ENCODE measurements around the gene ABCA7. TPM values are rescaled to one million over a fixed set of nuclear protein-coding genes. Genes with fewer than 3 reads are reported as not detected.

ABCA7 gene
- total and polyA plus RNA-seq, 2 of the 13 experiments (the other 11 are each of a cell fraction or from before 2014, with no cell fraction given) = 4.4 to 32.4 TPM

DNA sequence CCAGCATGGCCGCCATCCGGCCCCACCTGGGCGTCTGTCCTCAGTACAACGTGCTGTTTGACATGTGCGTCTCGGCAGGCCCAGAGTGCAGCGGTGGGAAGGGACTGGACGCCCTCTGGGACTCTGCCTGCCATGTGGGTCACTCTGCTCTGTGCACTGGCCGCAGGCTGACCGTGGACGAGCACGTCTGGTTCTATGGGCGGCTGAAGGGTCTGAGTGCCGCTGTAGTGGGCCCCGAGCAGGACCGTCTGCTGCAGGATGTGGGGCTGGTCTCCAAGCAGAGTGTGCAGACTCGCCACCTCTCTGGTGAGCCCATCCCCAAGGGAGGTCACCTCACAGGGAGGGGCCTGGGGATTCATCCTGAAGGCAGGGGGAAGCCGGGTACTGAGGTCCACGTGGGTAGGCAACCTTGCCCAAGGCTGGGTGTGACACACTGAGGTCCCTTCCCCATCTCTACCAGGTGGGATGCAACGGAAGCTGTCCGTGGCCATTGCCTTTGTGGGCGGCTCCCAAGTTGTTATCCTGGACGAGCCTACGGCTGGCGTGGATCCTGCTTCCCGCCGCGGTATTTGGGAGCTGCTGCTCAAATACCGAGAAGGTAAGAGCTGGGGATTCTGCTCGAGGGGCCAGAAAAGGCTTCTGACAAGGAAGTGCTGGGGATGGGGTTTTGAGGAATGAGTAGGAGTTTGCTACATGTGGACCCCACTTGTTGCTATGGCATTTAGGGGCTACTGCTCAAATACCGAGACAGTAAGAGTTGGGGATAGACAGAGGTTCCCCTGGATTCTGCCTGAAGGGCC lies 11.3 kb downstream of the ABCA7 start (continued):
- TF ChIP-seq, protein P1, sequence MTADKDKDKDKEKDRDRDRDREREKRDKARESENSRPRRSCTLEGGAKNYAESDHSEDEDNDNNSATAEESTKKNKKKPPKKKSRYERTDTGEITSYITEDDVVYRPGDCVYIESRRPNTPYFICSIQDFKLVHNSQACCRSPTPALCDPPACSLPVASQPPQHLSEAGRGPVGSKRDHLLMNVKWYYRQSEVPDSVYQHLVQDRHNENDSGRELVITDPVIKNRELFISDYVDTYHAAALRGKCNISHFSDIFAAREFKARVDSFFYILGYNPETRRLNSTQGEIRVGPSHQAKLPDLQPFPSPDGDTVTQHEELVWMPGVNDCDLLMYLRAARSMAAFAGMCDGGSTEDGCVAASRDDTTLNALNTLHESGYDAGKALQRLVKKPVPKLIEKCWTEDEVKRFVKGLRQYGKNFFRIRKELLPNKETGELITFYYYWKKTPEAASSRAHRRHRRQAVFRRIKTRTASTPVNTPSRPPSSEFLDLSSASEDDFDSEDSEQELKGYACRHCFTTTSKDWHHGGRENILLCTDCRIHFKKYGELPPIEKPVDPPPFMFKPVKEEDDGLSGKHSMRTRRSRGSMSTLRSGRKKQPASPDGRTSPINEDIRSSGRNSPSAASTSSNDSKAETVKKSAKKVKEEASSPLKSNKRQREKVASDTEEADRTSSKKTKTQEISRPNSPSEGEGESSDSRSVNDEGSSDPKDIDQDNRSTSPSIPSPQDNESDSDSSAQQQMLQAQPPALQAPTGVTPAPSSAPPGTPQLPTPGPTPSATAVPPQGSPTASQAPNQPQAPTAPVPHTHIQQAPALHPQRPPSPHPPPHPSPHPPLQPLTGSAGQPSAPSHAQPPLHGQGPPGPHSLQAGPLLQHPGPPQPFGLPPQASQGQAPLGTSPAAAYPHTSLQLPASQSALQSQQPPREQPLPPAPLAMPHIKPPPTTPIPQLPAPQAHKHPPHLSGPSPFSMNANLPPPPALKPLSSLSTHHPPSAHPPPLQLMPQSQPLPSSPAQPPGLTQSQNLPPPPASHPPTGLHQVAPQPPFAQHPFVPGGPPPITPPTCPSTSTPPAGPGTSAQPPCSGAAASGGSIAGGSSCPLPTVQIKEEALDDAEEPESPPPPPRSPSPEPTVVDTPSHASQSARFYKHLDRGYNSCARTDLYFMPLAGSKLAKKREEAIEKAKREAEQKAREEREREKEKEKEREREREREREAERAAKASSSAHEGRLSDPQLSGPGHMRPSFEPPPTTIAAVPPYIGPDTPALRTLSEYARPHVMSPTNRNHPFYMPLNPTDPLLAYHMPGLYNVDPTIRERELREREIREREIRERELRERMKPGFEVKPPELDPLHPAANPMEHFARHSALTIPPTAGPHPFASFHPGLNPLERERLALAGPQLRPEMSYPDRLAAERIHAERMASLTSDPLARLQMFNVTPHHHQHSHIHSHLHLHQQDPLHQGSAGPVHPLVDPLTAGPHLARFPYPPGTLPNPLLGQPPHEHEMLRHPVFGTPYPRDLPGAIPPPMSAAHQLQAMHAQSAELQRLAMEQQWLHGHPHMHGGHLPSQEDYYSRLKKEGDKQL (CRISPR knock-in tag; IDR thresholded peaks at IDR 0.05; ENCODE audit: low read depth) = peak; percentile 24; the same call in 1 of the 2 replicates
- TF ChIP-seq ZNF556 (CRISPR knock-in tag; IDR thresholded peaks at IDR 0.05; ENCODE audit: borderline replicate concordance) = no peak; the same call in 1 of the 2 replicates
- peak; percentile 78 for TF ChIP-seq MED1 (CRISPR knock-in tag; IDR thresholded peaks at IDR 0.05)
- peak; percentile 86 for TF ChIP-seq ZNF446 (CRISPR knock-in tag; IDR thresholded peaks at IDR 0.05)
- peak; percentile 46; the same call in 1 of the 2 replicates for TF ChIP-seq ZNF431 (CRISPR knock-in tag; IDR thresholded peaks at IDR 0.05; ENCODE audit: borderline replicate concordance, low read depth)
- TF ChIP-seq ZNF33B (CRISPR knock-in tag; IDR thresholded peaks at IDR 0.05) = no peak
- TF ChIP-seq MAF1 (CRISPR knock-in tag; IDR thresholded peaks at IDR 0.05; ENCODE audit: borderline replicate concordance) = no peak
- peak; percentile 49; the same call in 1 of the 2 replicates for TF ChIP-seq ZNF891 (CRISPR knock-in tag; IDR thresholded peaks at IDR 0.05)
- peak; percentile 49; the same call in 1 of the 2 replicates for TF ChIP-seq ZNF160 (CRISPR knock-in tag; IDR thresholded peaks at IDR 0.05)
- no peak for TF ChIP-seq SNAI1 (CRISPR knock-in tag; IDR thresholded peaks at IDR 0.05; ENCODE audit: borderline replicate concordance)
- TF ChIP-seq, protein P2, sequence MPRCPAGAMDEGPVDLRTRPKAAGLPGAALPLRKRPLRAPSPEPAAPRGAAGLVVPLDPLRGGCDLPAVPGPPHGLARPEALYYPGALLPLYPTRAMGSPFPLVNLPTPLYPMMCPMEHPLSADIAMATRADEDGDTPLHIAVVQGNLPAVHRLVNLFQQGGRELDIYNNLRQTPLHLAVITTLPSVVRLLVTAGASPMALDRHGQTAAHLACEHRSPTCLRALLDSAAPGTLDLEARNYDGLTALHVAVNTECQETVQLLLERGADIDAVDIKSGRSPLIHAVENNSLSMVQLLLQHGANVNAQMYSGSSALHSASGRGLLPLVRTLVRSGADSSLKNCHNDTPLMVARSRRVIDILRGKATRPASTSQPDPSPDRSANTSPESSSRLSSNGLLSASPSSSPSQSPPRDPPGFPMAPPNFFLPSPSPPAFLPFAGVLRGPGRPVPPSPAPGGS (CRISPR knock-in tag; IDR thresholded peaks at IDR 0.05) = peak; percentile 25; the same call in 1 of the 2 replicates
- TF ChIP-seq ZNF207 (IDR thresholded peaks at IDR 0.05; ENCODE audit: borderline replicate concordance) = no peak
- TF ChIP-seq ELF4 (CRISPR knock-in tag; IDR thresholded peaks at IDR 0.05; ENCODE audit: borderline replicate concordance) = no peak
- TF ChIP-seq ZNF780A (CRISPR knock-in tag; IDR thresholded peaks at IDR 0.05) = no peak
- no peak for TF ChIP-seq ZNF782 (CRISPR knock-in tag; IDR thresholded peaks at IDR 0.05; ENCODE audit: borderline replicate concordance)
- TF ChIP-seq ZNF530 (CRISPR knock-in tag; IDR thresholded peaks at IDR 0.05; ENCODE audit: low read depth) = no peak
- no peak for TF ChIP-seq FOXK2 (IDR thresholded peaks at IDR 0.05)
- TF ChIP-seq, protein P3, sequence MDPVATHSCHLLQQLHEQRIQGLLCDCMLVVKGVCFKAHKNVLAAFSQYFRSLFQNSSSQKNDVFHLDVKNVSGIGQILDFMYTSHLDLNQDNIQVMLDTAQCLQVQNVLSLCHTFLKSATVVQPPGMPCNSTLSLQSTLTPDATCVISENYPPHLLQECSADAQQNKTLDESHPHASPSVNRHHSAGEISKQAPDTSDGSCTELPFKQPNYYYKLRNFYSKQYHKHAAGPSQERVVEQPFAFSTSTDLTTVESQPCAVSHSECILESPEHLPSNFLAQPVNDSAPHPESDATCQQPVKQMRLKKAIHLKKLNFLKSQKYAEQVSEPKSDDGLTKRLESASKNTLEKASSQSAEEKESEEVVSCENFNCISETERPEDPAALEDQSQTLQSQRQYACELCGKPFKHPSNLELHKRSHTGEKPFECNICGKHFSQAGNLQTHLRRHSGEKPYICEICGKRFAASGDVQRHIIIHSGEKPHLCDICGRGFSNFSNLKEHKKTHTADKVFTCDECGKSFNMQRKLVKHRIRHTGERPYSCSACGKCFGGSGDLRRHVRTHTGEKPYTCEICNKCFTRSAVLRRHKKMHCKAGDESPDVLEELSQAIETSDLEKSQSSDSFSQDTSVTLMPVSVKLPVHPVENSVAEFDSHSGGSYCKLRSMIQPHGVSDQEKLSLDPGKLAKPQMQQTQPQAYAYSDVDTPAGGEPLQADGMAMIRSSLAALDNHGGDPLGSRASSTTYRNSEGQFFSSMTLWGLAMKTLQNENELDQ (CRISPR knock-in tag; IDR thresholded peaks at IDR 0.05; ENCODE audit: borderline replicate concordance) = no peak

Data from HepG2 (cell line).